ENCODE results near the gene VKORC1L1.
"Not testable (repeated sequence)": the region's sequence is repeated elsewhere in the genome, so short reads cannot be mapped to it uniquely, and the experiment has no call there.

Gene VKORC1L1

GRCh38 chr7:65872776-65873581 is at the start of gene VKORC1L1:
TSS of gene VKORC1L1 (plus strand) at chr7:65873074. CDS start at chr7:65873372, 298 bp downstream.
- DNase-seq = peak; percentile 95 to 97

- no peak for DNase-seq
Measured at GRCh38 chr7:65827366-65827765, 45.5 kb upstream of the VKORC1L1 start.

GRCh38 chr7:65832281-65832680 is 40.6 kb upstream of the VKORC1L1 start:
- DNase-seq = no peak

- DNase-seq = not testable (repeated sequence)
Measured at GRCh38 chr7:65836684-65837083, 36.2 kb upstream of the VKORC1L1 start.

DNA sequence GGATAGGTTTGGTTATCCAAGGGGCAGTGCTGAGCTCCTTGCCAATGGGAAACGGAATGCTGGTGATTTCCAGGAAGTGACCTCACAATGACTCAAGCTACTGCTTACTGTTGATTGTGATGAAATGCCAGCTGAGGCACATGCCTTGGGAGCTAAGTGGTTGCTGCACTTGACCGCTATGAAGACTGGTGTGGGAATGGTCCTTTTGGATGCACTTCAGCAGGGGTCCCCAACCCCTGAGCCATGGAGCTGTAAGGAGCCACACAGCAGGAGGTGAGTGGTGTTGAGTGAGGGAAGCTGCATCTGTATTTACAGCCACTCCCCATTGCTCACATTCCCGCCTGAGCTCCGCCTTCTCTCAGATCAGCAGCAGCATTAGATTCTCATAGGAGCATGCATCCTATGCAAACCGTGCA is 35.3 kb upstream of the VKORC1L1 start:
- not testable (repeated sequence) for DNase-seq

- DNase-seq = no peak
Measured at GRCh38 chr7:65839846-65840245, 33.0 kb upstream of the VKORC1L1 start.

DNA sequence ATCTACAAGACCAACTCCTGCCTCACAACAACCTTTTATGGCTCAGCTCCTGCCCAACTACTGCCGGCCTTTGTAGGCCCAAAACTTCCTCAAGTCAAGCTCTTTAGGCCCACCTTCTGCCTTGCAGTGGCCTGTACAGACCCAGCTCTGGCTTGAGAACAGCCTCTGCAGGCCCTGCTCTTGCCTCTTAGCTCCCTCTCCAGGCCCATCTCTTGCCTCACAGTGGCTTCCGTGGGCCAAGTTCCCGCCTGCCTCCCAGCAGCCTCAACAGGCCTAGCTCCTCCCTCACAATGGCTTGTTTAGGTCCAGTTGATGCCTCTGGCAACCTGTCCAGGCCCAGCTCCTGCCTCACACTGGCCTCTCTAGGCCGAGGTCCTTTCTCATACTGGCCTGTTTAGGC is 32.4 kb upstream of the VKORC1L1 start:
- DNase-seq = no peak

GRCh38 chr7:65843616-65844015 is 29.3 kb upstream of the VKORC1L1 start:
- DNase-seq = not testable (repeated sequence)

DNA sequence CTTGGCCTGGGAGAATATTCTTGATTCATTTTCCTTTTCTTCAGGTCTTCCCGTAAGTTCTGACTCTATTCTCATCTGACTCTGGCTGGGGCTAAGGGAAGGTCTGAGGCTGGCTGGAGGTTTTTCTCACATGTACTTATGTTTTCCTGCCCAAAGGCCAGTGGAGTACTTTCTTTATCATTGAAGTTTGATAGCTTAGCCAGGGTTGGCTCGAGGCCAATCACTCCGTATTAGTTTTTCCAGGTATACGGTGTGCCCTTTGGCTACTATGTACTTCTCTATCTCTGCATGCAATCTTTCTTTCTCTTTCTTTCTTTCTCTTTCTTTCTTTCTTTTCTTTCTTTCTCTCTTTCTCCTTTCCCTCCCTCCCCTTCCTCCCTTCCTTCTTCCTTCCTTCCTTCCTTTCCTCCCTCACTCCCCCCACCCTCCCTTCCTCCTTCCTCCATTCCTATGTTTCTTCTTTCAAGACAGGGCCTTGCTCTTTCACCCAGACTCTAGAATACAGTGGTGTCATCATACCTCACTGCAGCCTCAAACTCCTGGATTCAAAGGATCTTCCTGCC is 26.8 kb upstream of the VKORC1L1 start:
- no peak for DNase-seq

- DNase-seq = not testable (repeated sequence)
Measured at GRCh38 chr7:65853426-65853825, 19.4 kb upstream of the VKORC1L1 start.

- not testable (repeated sequence) for DNase-seq
Measured at GRCh38 chr7:65853892-65854291, 19.0 kb upstream of the VKORC1L1 start.

DNA sequence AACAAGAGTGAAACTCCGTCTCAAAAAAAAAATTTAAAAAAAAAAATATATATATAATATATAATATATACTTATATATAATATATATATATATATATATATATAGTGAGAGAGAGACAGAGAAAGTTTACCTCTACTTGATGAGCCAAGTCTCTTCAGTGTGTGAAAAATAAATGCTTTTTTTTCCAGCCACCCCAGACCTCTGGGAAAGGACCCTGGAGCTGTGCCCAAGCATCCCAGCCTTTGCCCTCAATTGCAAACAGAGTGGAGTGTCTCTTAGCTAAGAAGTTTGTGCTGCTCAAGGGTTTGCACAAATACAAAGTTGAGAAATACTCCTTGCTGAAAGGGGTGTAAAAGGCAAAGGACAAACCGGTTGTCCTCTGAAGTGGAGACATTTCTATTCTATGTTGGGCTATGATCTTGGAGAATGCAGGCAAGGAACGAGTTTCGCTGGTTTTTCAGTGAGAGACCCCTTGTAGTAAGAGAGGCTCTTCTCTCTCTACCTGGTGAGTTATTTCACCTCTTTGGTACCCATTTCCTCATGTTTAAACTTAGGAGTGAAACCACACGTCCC is 15.5 kb upstream of the VKORC1L1 start:
- not testable (repeated sequence) for DNase-seq

DNA sequence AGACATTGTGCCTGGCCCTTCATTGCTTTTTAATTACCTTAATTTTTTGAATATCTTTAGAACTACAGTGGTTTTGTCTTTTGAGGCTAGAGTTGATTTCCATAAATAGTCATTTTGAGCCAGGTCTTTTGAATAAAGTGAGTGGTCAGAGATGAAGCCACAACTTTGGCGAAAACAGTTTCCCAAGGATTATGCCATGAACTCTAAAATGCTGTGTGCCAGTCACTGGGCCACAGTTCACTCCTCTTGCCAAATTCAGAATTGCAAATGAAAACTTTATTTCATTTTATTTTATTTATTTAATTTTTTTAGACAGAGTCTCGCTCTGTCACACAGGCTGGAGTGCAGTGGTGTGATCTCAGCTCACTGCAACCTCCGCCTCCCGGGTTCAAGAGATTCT is 14.2 kb upstream of the VKORC1L1 start:
- not testable (repeated sequence) for DNase-seq

- not testable (repeated sequence) for DNase-seq
Measured at GRCh38 chr7:65866244-65866643, 6.6 kb upstream of the VKORC1L1 start.

GRCh38 chr7:65867681-65868080 is 5.2 kb upstream of the VKORC1L1 start:
- not testable (repeated sequence) for DNase-seq

GRCh38 chr7:65869312-65869711 is 3.6 kb upstream of the VKORC1L1 start:
- not testable (repeated sequence) for DNase-seq

DNA sequence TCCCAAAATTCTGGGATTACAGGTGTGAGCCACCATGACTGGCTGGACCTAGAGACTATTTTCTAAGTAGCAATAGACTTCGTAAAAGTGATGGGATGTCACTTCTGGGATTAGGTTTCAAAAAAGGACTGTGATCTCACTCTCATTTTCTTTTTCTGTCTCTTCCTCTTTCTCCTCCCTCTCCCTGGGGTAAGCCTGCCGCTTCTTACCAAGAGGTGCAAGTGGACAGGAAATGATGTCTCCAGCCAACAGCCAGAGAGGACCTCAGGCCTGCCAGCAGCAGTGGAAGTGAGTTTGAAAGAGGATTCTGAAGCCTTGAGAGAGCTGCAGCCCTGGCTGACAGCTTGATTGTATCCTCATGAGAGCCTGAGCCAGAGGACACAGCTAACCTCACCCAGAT is 1.4 kb upstream of the VKORC1L1 start:
- DNase-seq = peak; percentile 2 to 39

DNA sequence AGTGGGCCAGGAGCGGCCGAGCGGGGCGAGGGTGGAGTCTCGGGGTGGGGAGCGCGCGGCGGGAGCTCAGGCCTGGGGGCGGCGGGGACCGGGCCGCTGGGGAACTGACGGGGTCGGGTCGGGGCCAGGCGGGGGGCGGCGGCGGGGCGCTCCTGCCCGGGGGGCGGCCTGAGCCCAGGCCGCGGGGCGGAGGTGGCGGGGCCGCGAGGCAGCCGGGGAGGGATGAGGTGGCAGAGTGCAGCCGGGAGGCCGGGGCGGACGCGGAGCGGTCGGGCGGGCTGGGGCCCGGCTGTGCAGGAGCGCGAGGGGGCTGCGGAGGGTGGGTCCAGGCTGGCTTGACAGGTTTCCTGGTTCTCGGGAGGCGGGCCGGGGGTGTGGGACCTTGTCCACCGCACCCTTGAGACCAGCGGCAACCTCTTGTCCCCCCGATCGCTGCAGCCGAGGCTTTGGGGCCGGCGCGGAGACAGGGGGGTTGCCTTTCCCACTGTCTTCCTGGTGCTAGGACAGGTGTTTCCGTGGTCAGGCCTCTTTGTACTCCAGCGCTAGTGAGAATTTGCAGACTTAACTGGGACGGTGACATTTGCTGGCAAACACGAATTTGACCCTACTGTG is 814 bp downstream of the VKORC1L1 start:
- peak in 1 of 2 donors; percentile 8 for DNase-seq

DNA sequence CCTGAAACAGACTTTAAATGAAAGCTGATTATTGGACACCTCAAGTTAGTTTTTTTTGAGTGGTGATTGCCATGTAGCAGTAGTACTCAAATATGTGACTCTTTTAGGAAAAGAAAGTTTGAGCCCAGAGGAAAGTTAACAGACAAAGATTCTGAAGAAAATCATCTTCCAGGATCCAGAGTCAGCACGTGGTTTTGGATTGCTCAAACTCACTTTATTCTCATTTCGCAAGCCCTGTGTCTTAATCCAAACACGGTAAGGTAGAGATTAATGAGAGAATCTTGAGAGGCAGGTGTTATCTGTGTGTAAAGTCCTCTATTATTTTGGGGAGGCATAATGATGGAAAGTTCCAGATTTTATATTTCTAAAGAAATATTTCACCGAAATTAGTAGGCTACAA is 2.8 kb downstream of the VKORC1L1 start:
- not testable (repeated sequence) for DNase-seq

DNA sequence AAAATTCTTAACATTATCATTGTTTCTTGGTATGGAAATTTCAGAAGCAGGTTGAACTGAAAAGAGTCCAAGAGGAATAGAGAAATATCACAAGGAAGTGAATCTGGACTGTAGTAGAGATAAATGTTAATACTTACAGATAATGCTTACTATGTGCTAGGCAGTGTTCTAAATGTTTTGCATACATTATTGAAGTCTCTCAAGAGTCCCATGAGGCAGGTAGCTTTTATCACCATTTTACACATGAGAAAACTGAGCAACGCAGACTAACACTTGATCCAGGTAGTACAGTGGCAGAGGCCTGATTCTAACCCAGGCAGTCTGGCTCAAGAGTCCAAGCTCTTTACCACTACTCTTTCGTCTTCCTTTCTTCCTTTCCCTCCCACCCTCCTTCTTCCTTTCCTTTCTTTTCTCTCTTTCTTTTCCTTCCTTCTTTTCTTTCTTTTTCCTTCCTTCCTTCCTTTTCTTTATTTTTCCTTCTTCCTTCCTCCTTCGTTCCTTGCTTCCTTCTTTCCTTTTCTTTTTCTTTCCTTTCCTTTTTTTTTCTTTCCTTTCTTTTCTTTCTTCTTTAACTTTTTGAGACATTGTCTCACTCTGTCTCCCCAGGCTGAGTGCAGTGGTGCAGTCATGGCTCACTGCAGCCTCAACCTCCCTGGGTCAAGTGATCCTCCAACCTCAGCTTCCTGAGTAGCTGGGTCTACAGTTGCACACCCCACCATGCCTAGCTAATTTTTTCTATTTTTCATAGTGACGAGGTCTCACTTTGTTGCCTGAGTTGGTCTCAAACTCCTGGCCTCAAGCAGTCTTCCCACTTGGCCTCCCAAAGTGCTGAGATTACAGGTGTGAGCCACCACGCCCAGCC is 6.6 kb downstream of the VKORC1L1 start:
- DNase-seq = not testable (repeated sequence)

DNA sequence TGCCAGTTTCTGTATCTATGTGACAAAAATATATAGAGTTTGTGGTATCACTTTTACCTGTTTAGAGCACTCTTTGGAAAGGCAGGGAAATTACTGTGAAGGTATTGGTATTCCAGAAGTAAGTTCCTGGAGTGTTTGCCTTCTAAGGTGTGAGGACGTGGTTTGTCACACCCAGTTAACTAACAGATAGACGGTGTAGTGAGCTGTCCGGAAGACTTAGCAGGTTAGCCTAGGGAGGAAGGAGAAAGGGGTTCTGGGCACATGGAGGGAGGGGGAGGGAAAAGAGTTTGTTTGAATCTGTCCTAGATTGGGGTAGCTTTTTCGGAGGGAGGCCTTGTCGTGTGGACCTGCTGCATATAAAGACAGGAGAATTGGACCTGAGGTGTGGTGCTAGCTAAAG is 7.4 kb downstream of the VKORC1L1 start:
- DNase-seq = not testable (repeated sequence)

DNA sequence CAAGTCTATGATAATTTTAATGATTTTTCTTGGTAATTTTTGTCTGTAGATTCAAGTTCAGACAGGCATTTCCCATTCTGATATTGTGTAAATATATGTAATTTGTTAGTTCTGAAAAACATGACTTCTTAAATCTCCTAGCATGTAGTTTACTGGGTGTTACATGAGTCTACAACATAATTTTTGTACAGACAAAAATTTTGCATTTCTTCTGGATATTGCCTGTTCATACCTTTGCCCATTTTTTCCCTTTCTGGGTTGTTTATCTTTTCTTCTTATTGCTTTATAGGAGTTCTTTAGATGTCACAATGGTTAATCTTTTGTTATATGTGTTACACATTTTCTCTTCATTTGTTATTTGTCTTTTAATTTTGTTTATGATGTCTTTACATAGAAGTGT is 12.1 kb downstream of the VKORC1L1 start:
- DNase-seq = not testable (repeated sequence)

All from CD4-positive, alpha-beta T cell treated with Interferon alpha-2 for 1 hour (primary cell).